WTC11 (cell line): ENCODE results near the gene SPOCK1. TPM values are rescaled to one million over a fixed set of nuclear protein-coding genes. Genes with fewer than 3 reads are reported as not detected.

Source experiments
- ATAC-seq: fragments of 200-7000 bp; cut with Tn5 transposase; 2 replicates; pipeline ENCODE4 v1.10.0; 2021; ENCODE audit warnings: mild to moderate bottlenecking, moderate library complexity
- CTCF ChIA-PET: fragments of 300-600 bp; sonication (Branson Sonifier 250); formaldehyde crosslinking; loops from one replicate; lab custom pipeline; 2021; ENCODE audit warnings: antibody characterized with exemption; lab: Charles Lee
- POLR2A ChIA-PET: fragments of 350-600 bp; sonication (Branson Sonifier 250); formaldehyde crosslinking; loops from one replicate; lab custom pipeline; 2021; ENCODE audit warnings: antibody characterized with exemption; lab: Charles Lee
- DNase-seq: peaks from one replicate; pipeline ENCODE4 v3.0.0; 2021; ENCODE audit warnings: low spot score
- H3K27ac Mint-ChIP-seq: 2 replicates; pipeline ENCODE4 v1.8.0; 2021; ENCODE audit warnings: mixed read lengths
- H3K27me3 Mint-ChIP-seq: 2 replicates; pipeline ENCODE4 v1.8.0; 2021; ENCODE audit warnings: low read depth, mild to moderate bottlenecking, moderate library complexity, mixed read lengths
- H3K36me3 Mint-ChIP-seq: 2 replicates; pipeline ENCODE4 v1.8.0; 2021; ENCODE audit warnings: mixed read lengths
- H3K4me1 Mint-ChIP-seq: 2 replicates; pipeline ENCODE4 v1.8.0; 2022; ENCODE audit warnings: mixed read lengths
- H3K4me3 Mint-ChIP-seq: 2 replicates; pipeline ENCODE4 v1.8.0; 2021; ENCODE audit warnings: mild to moderate bottlenecking, moderate library complexity, mixed read lengths
- H3K9me3 Mint-ChIP-seq: 2 replicates; pipeline ENCODE4 v1.8.0; 2021; ENCODE audit warnings: mixed read lengths
- ATF6 ChIP-seq: sonication (generic); formaldehyde crosslinking; IDR thresholded peaks from 2 replicates; pipeline ENCODE4 v1.8.1; 2023; ENCODE audit warnings: mild to moderate bottlenecking, missing genetic modification reagents
- CDX4 ChIP-seq: fragments of 250-450 bp; sonication (Bioruptor Pico); IDR thresholded peaks from 2 replicates; pipeline ENCODE4 v1.9.0; 2021; ENCODE audit warnings: moderate library complexity, mild to moderate bottlenecking, inconsistent platforms, borderline replicate concordance
- CREB1 ChIP-seq: sonication (generic); formaldehyde crosslinking; IDR thresholded peaks from 2 replicates; pipeline ENCODE4 v1.8.0; 2023; ENCODE audit warnings: mild to moderate bottlenecking, missing genetic modification reagents
- CREM ChIP-seq: sonication (generic); formaldehyde crosslinking; IDR thresholded peaks from 2 replicates; pipeline ENCODE4 v1.8.1; 2022; ENCODE audit warnings: mild to moderate bottlenecking, missing genetic modification reagents, moderate library complexity
- FOXJ3 ChIP-seq: sonication (generic); formaldehyde crosslinking; IDR thresholded peaks from 2 replicates; pipeline ENCODE4 v1.9.0; 2021; ENCODE audit warnings: missing genetic modification reagents, mild to moderate bottlenecking, borderline replicate concordance
- FOXP4 ChIP-seq: sonication (generic); formaldehyde crosslinking; IDR thresholded peaks from 2 replicates; pipeline ENCODE4 v1.8.0; 2022; ENCODE audit warnings: mild to moderate bottlenecking, missing genetic modification reagents
- GABPB1 ChIP-seq: sonication (generic); formaldehyde crosslinking; IDR thresholded peaks from 2 replicates; pipeline ENCODE4 v1.8.1; 2023; ENCODE audit warnings: mild to moderate bottlenecking, missing genetic modification reagents
- GRHL2 ChIP-seq: fragments of 250-450 bp; sonication (Bioruptor Pico); IDR thresholded peaks from 2 replicates; pipeline ENCODE4 v1.8.0; 2022; ENCODE audit warnings: mild to moderate bottlenecking, moderate library complexity; ENCODE audit not compliant: insufficient replicate concordance, severe bottlenecking
- NFYB ChIP-seq: sonication (generic); formaldehyde crosslinking; conservative IDR thresholded peaks from 2 replicates; pipeline ENCODE4 v1.8.0; 2022; ENCODE audit warnings: low read depth, missing genetic modification reagents
- ZNF121 ChIP-seq: sonication (generic); formaldehyde crosslinking; IDR thresholded peaks from 2 replicates; pipeline ENCODE4 v1.8.0; 2023; ENCODE audit warnings: missing genetic modification reagents
- ZNF232 ChIP-seq: sonication (generic); formaldehyde crosslinking; IDR thresholded peaks from 2 replicates; pipeline ENCODE4 v1.8.0; 2022; ENCODE audit warnings: mild to moderate bottlenecking, missing genetic modification reagents
- ZNF396 ChIP-seq: fragments of 250-450 bp; sonication (Bioruptor Pico); IDR thresholded peaks from 2 replicates; pipeline ENCODE4 v1.8.0; 2021; ENCODE audit warnings: mild to moderate bottlenecking, moderate library complexity, borderline replicate concordance
- ZNF416 ChIP-seq: fragments of 250-450 bp; sonication (Bioruptor Pico); IDR thresholded peaks from 2 replicates; pipeline ENCODE4 v1.9.0; 2021; ENCODE audit warnings: mild to moderate bottlenecking, inconsistent platforms
- total RNA-seq: library from RNA; stranded (reverse); gene quantifications from 3 replicates; pipeline ENCODE4 v1.2.3, GENCODE V29; 2021
- TF ChIP-seq, protein P1 (sequence below): sonication (generic); formaldehyde crosslinking; IDR thresholded peaks from 2 replicates; pipeline ENCODE4 v1.8.0; 2023; ENCODE audit warnings: missing genetic modification reagents, mild to moderate bottlenecking, borderline replicate concordance
- TF ChIP-seq, protein P2 (sequence below): sonication (generic); formaldehyde crosslinking; IDR thresholded peaks from 2 replicates; pipeline ENCODE4 v1.8.1; 2023; ENCODE audit warnings: mild to moderate bottlenecking, missing genetic modification reagents, moderate library complexity

The SPOCK1 gene
- total RNA-seq, 1 experiment from 2014 or later, result 15.2 TPM

GRCh38 chr5:137335493-137335892 is 163.6 kb downstream of the SPOCK1 start:
- Mint-ChIP-seq H3K4me1 (peaks cover 8% of the 10 kb centered on the region), H3K27ac (no peak overlapping the region), H3K9me3 (no peaks in the 10 kb centered on the region), H3K36me3 (no peaks in the 10 kb centered on the region), H3K27me3 (no peaks in the 10 kb centered on the region), H3K4me3 (no peak overlapping the region)
- POLR2A ChIA-PET, result no interaction called here
- DNase-seq (no peak), ATAC-seq (no peak)
- CTCF ChIA-PET, result interaction anchor here (2.0 to 2.1 kb wide), 2 partner anchors 10 to 15 kb away, joined by 14 to 17 read pairs; no protein-coding TSS in a partner anchor
- no peak for TF ChIP-seq GRHL2
- no peak for TF ChIP-seq ZNF121 (CRISPR knock-in tag)
- no peak for TF ChIP-seq ZNF396 (CRISPR knock-in tag)
- no peak for TF ChIP-seq FOXP4 (CRISPR knock-in tag)
- TF ChIP-seq CDX4, result no peak
- TF ChIP-seq, protein P1, sequence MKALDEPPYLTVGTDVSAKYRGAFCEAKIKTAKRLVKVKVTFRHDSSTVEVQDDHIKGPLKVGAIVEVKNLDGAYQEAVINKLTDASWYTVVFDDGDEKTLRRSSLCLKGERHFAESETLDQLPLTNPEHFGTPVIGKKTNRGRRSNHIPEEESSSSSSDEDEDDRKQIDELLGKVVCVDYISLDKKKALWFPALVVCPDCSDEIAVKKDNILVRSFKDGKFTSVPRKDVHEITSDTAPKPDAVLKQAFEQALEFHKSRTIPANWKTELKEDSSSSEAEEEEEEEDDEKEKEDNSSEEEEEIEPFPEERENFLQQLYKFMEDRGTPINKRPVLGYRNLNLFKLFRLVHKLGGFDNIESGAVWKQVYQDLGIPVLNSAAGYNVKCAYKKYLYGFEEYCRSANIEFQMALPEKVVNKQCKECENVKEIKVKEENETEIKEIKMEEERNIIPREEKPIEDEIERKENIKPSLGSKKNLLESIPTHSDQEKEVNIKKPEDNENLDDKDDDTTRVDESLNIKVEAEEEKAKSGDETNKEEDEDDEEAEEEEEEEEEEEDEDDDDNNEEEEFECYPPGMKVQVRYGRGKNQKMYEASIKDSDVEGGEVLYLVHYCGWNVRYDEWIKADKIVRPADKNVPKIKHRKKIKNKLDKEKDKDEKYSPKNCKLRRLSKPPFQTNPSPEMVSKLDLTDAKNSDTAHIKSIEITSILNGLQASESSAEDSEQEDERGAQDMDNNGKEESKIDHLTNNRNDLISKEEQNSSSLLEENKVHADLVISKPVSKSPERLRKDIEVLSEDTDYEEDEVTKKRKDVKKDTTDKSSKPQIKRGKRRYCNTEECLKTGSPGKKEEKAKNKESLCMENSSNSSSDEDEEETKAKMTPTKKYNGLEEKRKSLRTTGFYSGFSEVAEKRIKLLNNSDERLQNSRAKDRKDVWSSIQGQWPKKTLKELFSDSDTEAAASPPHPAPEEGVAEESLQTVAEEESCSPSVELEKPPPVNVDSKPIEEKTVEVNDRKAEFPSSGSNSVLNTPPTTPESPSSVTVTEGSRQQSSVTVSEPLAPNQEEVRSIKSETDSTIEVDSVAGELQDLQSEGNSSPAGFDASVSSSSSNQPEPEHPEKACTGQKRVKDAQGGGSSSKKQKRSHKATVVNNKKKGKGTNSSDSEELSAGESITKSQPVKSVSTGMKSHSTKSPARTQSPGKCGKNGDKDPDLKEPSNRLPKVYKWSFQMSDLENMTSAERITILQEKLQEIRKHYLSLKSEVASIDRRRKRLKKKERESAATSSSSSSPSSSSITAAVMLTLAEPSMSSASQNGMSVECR (CRISPR knock-in tag), result no peak
- TF ChIP-seq CREB1 (CRISPR knock-in tag), result no peak
- TF ChIP-seq ZNF232 (CRISPR knock-in tag), result no peak
- TF ChIP-seq NFYB (CRISPR knock-in tag), result no peak

DNA sequence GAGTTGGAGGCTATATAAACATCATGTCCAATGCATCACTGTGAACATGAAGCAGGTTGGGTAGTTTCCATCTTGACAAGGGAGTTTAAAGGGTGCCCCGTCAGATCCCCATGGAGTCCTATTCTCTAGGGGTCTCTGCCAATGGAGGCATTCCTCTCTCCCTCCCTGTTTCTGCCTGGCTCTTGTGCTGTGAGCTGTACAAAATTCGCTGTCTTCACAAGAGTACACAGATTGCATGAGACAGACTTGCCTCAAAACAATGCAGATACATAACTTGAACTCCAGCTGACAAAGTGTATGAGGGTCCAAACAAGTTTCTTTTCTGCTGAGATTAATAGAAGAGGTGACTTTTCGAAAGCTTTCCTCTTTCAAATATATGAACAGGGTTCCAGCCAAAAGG is 165.2 kb downstream of the SPOCK1 start:
- ChIA-PET CTCF (interaction anchor here (1.0 to 3.4 kb wide), 3 partner anchors 11 to 13 kb away, joined by 3 to 18 read pairs (median 5); no protein-coding TSS in a partner anchor), POLR2A (no interaction called here)
- H3K36me3 Mint-ChIP-seq, result no peaks in the 10 kb centered on the region
- H3K9me3 Mint-ChIP-seq, result no peaks in the 10 kb centered on the region
- no peaks in the 10 kb centered on the region for H3K27me3 Mint-ChIP-seq
- peaks cover 8% of the 10 kb centered on the region for H3K4me1 Mint-ChIP-seq
- no peak for DNase-seq
- no peak for ATAC-seq
- no peak for TF ChIP-seq ZNF121 (CRISPR knock-in tag)
- TF ChIP-seq ATF6, result no peak
- no peak for TF ChIP-seq FOXJ3 (CRISPR knock-in tag)
- no peak for TF ChIP-seq CREB1 (CRISPR knock-in tag)
- TF ChIP-seq CREM (CRISPR knock-in tag), result no peak
- no peak for TF ChIP-seq CDX4
- TF ChIP-seq ZNF416, result no peak
- TF ChIP-seq, protein P2, sequence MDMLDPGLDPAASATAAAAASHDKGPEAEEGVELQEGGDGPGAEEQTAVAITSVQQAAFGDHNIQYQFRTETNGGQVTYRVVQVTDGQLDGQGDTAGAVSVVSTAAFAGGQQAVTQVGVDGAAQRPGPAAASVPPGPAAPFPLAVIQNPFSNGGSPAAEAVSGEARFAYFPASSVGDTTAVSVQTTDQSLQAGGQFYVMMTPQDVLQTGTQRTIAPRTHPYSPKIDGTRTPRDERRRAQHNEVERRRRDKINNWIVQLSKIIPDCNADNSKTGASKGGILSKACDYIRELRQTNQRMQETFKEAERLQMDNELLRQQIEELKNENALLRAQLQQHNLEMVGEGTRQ (CRISPR knock-in tag), result no peak
- TF ChIP-seq GABPB1 (CRISPR knock-in tag), result no peak
- H3K27ac Mint-ChIP-seq, result no peak overlapping the region
- no peak overlapping the region for H3K4me3 Mint-ChIP-seq
